Measurements from ENCODE around the gene GRIN1.

Gene GRIN1

GRCh38 chr9:137164370-137165249, 25.7 kb downstream of the GRIN1 start:
- no peak for DNase-seq (ENCODE audit: low spot score)

GRCh38 chr9:137165250-137165836, 26.4 kb downstream of the GRIN1 start:
- no peak for DNase-seq (ENCODE audit: low spot score)

- DNase-seq (ENCODE audit: low spot score): no peak
These were observed 27.7 kb downstream of the GRIN1 start for GRCh38 chr9:137166380-137167229.

- no peak for DNase-seq (ENCODE audit: low spot score)
These were observed 28.4 kb downstream of the GRIN1 start for GRCh38 chr9:137167277-137167746.

GRCh38 chr9:137167747-137168572, 29.0 kb downstream of the GRIN1 start:
- no peak for DNase-seq (ENCODE audit: low spot score)

- no peak for DNase-seq (ENCODE audit: low spot score)
These were observed 29.6 kb downstream of the GRIN1 start for GRCh38 chr9:137168573-137168903.

GRCh38 chr9:137168904-137169856, 30.2 kb downstream of the GRIN1 start:
- no peak for DNase-seq (ENCODE audit: low spot score)

- no peak for DNase-seq (ENCODE audit: low spot score)
These were observed 31.0 kb downstream of the GRIN1 start, which contains the start of gene LRRC26 for GRCh38 chr9:137169896-137170358. TSS of gene LRRC26 (minus strand) at chr9:137170051. CDS start at chr9:137169943, 108 bp downstream.

- no peak for DNase-seq (ENCODE audit: low spot score)
These were observed 31.7 kb downstream of the GRIN1 start for GRCh38 chr9:137170486-137171148.

GRCh38 chr9:137171149-137171900, 32.4 kb downstream of the GRIN1 start:
- DNase-seq (ENCODE audit: low spot score): no peak

GRCh38 chr9:137172901-137173795, 34.2 kb downstream of the GRIN1 start:
- DNase-seq (ENCODE audit: low spot score): no peak

GRCh38 chr9:137173796-137174664, 35.1 kb downstream of the GRIN1 start:
- DNase-seq (ENCODE audit: low spot score): no peak

GRCh38 chr9:137174722-137175293, 35.9 kb downstream of the GRIN1 start:
- no peak for DNase-seq (ENCODE audit: low spot score)

- no peak for DNase-seq (ENCODE audit: low spot score)
These were observed 36.5 kb downstream of the GRIN1 start for GRCh38 chr9:137175345-137175961.

- no peak for DNase-seq (ENCODE audit: low spot score)
These were observed 37.6 kb downstream of the GRIN1 start for GRCh38 chr9:137176302-137177182.

Measured in CD4-positive, alpha-beta T cell treated with Interleukin-6 at 100 ng/mL for 8 hours (primary cell).